OCI-LY3 (cell line): ENCODE data around the gene KLRB1.

Experiments used
- CTCF ChIP-seq: fragments of 200-600, 300-600 bp; sonication (generic); IDR thresholded peaks from 2 replicates; pipeline ENCODE4 v1.5.1; 2014; ENCODE audit warnings: antibody characterized with exemption, low read length, low read depth
- EZH2phosphoT487 ChIP-seq: fragments of 200-600 bp; shearing (Covaris generic); IDR thresholded peaks from 2 replicates; pipeline ENCODE4 v1.6.1; 2018; ENCODE audit warnings: antibody characterized with exemption, mixed run types, low read depth

GRCh38 chr12:9648701-9649531 is 41.2 kb upstream of the KLRB1 start:
- no peak for TF ChIP-seq EZH2phosphoT487
- no peak for TF ChIP-seq CTCF
